GM18505 (cell line): ENCODE data around the gene CACNA2D4.

Source experiments
- ATAC-seq: cut with Tn5 transposase; IDR thresholded peaks from one replicate; pipeline ENCODE4 v1.9.1; 2021; ENCODE audit not compliant: unreplicated experiment
- POLR2A ChIP-seq: IDR thresholded peaks from 4 replicates; pipeline ENCODE4 v1.6.1; 2011; ENCODE audit warnings: borderline replicate concordance; ENCODE audit not compliant: insufficient read depth, insufficient read length; ENCODE audit errors: extremely low read depth

The CACNA2D4 gene

DNA sequence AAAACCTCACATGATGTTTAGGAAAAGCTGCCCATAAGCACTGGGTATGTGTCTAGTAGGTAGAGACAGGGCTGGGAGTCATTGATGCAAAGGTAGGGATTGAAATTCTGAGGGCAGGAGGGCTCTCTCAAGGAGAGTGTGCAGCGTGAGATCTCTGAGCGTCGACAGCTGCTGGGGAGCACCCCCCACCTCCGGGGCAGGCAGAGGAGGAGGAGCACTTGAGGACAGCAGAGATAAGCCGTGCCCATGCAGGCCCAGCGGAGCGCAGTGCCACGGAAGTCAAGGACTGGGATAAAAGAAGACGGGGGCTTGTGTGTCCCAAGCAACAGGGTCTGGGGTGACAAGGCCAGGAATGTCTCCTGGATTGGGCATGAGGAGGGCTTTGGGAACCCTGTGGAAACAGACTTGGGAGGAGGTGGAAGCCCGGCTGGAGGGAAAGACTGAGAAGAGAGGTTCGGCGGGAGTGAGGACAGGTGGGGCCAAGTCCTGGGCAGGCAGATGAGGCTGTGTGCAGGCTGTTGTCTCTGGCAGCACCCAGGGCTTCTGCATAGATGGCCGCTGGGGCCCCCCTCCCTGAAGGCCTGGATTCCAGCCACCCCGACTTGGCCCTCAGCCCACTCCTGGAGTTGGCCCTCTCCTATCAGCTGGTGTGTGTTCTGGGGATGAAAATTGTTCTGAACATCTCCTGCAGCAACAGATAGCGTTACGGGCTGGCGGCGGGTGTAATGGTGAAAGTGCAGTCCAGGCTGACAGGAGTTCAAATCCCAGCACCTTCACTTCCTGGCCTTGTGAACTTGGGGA lies 1.9 kb downstream of the CACNA2D4 start:
- no peak for TF ChIP-seq POLR2A
- ATAC-seq, result no peak

DNA sequence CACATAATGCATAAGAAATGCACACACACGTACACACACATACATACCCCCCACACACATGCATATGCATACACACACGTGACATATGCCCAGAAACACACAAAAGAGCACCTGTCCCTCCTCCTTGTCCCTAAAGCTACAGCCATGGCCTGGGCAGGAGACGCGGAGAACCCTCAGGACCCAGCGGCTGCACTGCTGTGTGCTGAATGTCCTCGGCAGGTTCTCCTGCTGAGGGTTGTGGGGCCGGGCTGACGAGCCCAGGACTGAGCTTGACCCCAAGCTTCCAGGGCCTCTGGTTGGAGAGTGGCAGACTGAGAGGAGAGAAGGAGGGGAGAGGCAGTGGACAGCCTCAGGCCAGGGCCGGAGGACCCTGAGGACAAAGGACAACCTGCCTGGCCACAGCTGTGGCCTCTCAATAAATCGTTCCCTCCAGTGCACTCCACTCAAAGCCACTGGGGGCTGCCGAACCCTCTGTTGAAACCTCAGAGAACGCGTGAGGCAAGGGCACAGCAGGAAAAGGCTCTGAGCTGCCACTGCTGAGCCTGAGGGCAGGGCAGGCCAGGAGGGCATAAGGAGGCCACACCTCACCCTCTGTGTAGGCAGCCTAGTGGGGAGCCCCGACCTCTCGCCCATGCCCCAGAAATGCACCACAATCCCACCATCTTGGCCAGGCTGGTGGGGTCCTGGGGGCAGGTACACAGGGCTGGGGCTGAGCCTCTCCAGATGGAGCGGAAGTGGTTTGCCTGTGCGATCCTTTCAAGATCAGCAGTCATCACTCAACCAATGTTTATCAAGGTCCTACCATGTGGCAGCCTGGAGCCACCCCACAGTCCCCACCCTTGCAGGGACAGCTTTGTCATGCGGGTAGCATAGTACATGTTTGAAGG lies 3.1 kb downstream of the CACNA2D4 start:
- no peak for TF ChIP-seq POLR2A
- no peak for ATAC-seq

DNA sequence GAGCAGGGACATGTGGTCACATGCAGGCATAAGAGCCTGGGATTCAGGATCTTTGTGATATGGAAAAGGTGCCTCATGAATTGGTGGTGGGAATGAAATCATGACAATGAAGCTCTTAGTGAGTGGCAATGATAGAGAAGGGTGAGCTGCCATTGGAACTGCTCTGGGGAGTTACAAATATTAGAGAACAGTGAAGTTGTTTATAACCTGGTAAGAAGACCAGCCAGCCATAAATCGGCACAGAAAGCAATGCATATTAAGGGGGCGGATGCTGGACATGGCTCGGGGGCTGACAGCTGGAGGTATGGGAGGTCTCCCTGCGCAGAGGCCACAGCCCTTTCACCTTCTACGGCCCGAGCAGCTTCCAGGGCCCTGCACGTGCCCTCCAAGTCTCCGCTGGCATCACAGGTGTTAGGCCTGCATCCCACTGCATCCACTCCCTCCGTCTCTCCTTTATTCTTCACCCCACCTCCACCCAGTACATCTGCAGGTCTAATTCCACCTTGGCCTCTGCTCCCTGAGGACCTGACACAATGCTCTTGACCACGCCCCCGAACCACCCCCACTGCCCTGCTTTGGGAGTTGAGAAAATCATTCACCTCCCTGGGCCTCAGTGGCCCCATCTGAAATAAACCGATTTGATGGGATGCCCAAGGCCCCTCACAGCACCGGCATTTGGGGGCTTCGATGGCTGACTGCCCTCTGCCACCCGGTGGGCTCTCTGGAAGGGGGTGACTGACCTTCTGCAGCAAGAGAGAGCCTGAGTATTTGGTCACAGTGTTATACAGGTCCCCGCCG lies 4.1 kb downstream of the CACNA2D4 start:
- no peak for TF ChIP-seq POLR2A
- ATAC-seq, result no peak

DNA sequence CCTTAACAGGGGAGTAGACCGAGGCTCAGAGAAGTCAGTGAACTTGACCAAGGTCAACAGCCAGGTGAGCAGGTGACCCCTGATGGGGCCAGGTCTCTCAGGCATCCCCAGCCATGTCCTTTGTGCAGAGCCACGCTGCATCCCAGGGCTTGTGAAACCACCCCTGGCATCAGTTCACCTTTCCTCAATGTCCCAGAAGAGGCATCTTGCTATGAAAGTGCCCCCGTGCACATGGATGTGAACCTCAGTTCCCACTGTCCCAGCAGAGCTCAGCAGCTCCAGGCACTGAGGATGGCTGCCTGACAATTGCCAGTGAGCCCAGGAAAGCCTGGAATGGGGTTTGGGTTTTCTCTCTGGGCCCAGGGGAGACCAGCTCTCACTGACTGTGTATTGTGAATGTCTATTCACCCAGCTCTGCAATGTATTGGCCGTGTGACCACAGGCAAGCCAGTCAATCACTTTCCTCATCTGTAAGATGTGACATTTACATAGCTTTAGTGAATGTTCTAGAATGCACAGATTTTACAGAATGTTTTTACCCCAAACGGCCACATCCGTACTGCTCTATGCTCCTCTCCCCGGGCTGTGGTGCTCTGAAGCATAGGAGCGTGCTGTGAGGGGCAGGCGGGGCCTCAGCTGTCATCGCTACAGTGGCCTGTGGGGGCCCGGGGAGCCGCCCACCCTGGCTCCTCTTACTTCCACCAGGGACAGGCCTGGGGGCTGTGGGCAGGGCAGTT lies 4.9 kb downstream of the CACNA2D4 start:
- no peak for TF ChIP-seq POLR2A
- ATAC-seq, result no peak

DNA sequence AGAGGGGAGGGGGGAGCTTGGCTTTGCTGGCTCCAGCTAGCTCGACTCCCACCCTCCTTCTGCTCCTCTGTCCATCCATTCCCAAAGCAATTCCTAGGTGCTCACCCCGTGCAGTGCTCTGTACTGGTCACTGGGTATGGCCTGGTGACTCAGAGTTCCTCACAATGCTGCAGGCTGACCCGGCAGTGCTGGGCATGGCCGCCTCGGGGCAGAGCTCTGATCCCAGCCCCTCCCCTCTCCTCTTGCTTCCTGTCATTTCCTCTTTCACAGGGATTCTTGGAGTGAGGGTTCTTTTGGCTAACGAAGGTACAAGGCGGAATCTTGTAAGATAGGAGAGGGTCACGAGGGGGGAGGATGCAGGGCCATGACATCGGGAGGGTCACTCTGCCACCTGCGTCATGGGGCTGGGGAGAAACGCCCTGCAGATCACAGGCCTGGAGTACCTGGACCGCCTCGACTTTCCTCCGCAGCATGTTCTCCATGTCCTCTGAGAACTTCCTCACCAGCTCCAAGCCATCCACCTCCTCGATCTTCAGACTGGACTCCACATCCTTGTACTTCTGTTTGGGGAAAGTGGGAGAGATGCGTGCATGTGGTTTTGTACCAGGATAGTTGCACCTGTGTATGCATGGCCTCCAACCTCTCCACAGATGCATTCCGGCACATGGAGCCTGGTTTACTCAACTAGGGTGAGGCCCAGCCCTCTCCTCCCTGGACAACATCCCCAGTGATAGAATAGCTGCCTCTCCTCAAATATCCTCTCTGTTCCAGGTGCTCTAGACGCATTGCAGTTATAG lies 5.7 kb downstream of the CACNA2D4 start:
- TF ChIP-seq POLR2A, result no peak
- no peak for ATAC-seq

DNA sequence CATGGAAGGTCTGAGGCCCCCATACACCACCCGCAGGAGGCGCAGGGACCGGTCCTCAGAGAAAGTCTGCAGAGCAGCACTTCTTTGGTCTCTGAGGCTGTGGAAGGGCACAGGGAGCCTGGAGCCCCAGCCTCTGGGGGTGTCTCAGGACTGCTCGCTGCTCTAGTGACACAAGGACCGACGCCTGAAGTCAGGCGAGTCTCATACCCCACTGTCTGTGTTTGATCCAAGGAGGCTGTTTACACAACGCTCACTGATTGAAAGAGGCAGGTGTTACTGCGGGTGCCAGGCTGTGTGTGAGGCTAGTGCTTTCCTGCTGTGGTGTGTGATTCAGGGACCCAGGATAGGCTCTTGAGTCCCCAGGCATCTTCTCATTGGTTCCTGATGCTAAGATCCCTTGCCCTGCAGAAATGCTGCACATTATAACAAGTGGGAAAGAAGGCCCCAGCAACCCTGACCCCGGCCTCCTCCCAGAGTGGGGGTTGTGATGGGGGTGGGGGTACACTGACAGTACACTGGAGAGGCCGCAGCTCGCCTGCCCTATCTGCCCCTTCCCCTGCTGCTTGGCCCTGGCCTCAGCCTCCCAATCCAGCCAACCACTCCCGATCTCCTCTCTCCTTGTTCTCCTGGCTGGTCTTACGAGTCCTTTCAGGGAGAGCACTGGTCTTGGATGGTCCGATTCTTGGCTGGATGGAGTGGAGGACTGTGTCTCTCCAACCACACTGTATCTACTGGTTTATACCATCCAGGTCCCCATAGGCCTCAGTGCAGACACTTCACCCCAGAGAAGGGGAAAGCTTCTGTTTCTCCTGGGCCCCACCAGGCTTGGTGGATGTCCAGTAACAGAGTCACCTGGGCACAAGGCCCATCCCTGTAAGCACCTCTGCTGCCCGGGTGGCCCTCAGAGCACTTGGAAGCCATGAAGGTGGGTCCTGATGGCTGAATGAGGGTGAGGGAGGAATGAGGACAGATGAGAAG lies 6.6 kb downstream of the CACNA2D4 start:
- TF ChIP-seq POLR2A, result no peak
- no peak for ATAC-seq

DNA sequence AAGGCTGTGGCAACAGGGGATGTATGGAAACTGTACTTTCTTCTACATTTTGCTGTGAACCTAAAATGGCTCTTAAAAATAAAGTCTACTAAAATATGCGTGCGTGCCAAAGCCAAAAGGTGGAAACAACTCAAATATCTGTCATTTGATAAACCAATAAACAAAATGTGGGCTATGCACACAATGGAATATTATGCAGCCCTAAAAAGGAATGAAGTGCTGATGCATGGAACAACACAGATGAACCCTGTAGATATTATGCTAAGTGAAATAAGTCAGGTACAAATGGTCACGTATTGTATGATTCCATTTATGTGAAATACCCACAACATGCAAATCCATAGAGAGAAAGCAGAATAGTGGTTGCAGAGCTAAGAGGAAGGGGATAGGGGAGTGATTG lies 8.0 kb downstream of the CACNA2D4 start:
- ATAC-seq, result no peak
- no peak for TF ChIP-seq POLR2A

DNA sequence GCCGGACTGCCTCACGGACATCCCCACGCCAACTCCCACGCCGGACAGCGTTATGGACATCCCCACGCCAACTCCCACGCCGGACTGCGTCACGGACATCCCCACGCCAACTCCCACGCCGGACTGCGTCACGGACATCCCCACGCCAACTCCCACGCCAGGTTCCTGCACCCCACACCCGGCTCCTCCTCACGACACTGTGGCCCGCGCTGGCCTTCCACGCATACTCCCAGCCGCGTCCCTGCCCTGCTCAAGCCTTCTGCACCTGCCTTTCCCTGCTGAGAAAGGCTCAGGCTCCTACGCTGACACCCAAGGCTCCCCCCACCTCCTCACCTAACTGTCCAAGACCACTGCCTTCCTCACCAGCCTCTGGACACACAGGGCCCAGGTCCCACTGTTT lies 9.7 kb downstream of the CACNA2D4 start:
- no peak for ATAC-seq

DNA sequence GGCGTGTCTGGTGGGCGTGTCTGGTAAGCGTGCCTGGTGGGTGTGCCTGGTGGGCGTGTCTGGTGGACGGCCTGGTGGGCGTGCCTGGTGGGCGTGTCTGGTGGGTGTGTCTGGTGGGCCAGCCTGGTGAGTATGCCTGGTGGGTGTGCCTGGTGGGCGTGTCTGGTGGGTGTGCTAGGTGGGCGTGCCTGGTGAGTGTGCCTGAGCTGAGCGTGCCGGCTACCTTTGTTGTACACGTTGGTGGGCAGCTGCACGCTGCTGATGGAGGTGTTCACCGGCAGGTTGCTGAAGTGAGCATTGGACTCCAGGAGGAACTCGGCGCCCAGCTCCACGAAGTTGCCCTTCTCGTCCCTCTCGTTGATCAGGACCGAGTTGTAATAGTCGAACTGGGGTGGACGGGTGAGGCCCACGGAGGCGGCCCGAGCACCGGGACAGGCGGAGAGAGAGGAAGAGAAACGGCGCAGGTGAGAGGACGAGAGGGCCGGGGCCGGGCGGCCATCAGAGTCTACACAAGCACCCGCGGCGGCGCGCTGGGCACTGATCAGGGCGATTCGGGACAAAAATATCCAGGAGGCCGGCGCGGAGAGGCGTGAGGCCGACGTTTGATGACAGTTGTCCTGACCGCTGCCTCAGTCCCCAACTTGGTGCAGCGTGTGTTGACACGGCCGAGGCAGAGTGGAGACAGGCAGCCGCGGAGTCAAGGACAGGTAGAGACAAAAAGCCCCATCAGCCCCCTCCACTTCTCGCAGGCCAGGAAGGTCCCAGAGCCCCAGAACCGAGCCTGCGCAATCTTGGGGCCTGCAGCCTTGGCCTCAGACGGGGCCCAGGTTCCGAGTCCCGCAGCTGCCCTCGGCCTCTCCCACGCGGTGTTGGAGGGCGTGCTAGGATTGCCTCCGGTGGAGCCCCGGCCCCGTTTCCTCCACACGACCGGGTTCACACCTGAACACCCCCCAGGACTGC lies 10.5 kb downstream of the CACNA2D4 start:
- no peak for TF ChIP-seq POLR2A
- no peak for ATAC-seq

More for the DNA sequence above, 9.7 kb downstream of the CACNA2D4 start:
- TF ChIP-seq POLR2A, result no peak

DNA sequence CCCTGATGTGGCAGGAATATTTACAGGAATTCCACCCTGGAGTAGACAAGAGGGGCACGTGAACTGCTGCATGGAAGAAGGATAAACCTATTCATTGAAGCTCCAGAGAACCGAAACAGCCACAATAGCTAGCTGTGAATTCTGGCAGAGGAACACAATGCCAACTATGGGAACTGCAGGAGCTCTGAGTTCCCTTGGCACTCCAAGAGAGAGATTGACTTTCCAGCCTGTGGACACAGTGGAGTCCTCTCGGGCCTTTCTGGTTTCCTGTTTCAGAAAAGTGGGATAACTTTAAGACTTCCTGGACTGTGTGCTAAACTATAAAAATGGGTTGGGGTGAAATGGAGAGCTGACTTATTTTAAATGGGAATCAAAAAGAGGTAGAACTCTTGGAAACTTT lies 11.9 kb downstream of the CACNA2D4 start:
- TF ChIP-seq POLR2A, result no peak
- ATAC-seq, result no peak
